K562 (cell line): Measurements from ENCODE around the gene ULK1. TPM values are rescaled to one million over a fixed set of nuclear protein-coding genes. Genes with fewer than 3 reads are reported as not detected.

Source experiments
- CBX3 ChIP-seq, 2 experiments: IDR thresholded peaks; 1 replicate in 1 of 2; 2 replicates in 1 of 2; pipeline ENCODE4 v1.6.1; 2012; ENCODE audit warnings: inconsistent platforms in 2 of 2, low read length in 2 of 2, borderline replicate concordance in 1 of 2, control low read depth in 1 of 2
- FIP1L1 ChIP-seq: fragments of 200-400 bp; formaldehyde crosslinking; IDR thresholded peaks from 2 replicates; pipeline ENCODE4 v1.6.1; 2018; ENCODE audit warnings: mild to moderate bottlenecking, low read depth, low read length; ENCODE audit not compliant: poor library complexity, severe bottlenecking
- MYC ChIP-seq, 2 experiments: fragments of 250-450 bp in 1 of 2; sonication (Bioruptor Pico) in 1 of 2; IDR thresholded peaks; 2 replicates each; pipeline versions ENCODE4 v1.5.1 to v1.6.1; 2012 to 2021; ENCODE audit warnings: low read depth in 2 of 2, borderline replicate concordance in 1 of 2, improper control_type of control experiment in 1 of 2, low read length in 1 of 2, mild to moderate bottlenecking in 1 of 2, moderate library complexity in 1 of 2
- NR2C2 ChIP-seq, 2 experiments: fragments of 200-800 bp in 1 of 2; sonication (Bioruptor generic) in 1 of 2; sonication (generic) in 1 of 2; formaldehyde crosslinking in 1 of 2; IDR thresholded peaks; 2 replicates each; pipeline versions ENCODE4 v1.6.1 to v1.8.0; 2016 to 2022; ENCODE audit warnings: mild to moderate bottlenecking in 1 of 2, missing compliant biosample characterization in 1 of 2, missing genetic modification characterization in 1 of 2, missing genetic modification reagents in 1 of 2
- TAL1 ChIP-seq: fragments of 450-650 bp; IDR thresholded peaks from 2 replicates; pipeline ENCODE4 v1.6.1; 2016; ENCODE audit warnings: mild to moderate bottlenecking
- TEAD1 ChIP-seq, 2 experiments: fragments of 450-650 bp in 1 of 2; sonication (generic) in 1 of 2; formaldehyde crosslinking; IDR thresholded peaks; 2 replicates each; pipeline versions ENCODE4 v1.4.0 to v1.8.0; 2020 to 2022; ENCODE audit warnings: mild to moderate bottlenecking in 2 of 2, missing genetic modification reagents in 1 of 2
- XRCC5 ChIP-seq: fragments of 200-400 bp; formaldehyde crosslinking; IDR thresholded peaks from 2 replicates; pipeline ENCODE4 v1.6.1; 2017; ENCODE audit warnings: low read depth, mild to moderate bottlenecking, low read length
- ZNF347 ChIP-seq: fragments of 450-650 bp; formaldehyde crosslinking; IDR thresholded peaks from 2 replicates; pipeline ENCODE4 v1.4.0; 2020; ENCODE audit warnings: low read depth, mild to moderate bottlenecking, moderate library complexity
- ZNF764 ChIP-seq: fragments of 250-450 bp; sonication (Bioruptor Pico); IDR thresholded peaks from 2 replicates; pipeline ENCODE4 v1.4.0; 2020; ENCODE audit warnings: low read depth, mild to moderate bottlenecking, moderate library complexity
- polyA plus RNA-seq, 8 experiments: library from polyadenylated mRNA; depleted of rRNA in 4 of 8; stranded (reverse) in 5 of 8; unstranded in 3 of 8; fragments of >200 nt; fragmentation: Nextera tagmentation in 2 of 8; fragmentation: Illumina TruSeq in 1 of 8; extraction: Ambion mirVana in 2 of 8; extraction: Trizol in 1 of 8; gene quantifications; 2 replicates each; pipeline versions ENCODE4 v1.2.1 to v1.2.3, GENCODE V29; 2011 to 2014; ENCODE audit warnings: inconsistent platforms in 1 of 8, missing spikeins in 1 of 8
- total RNA-seq, 7 experiments: library from RNA; depleted of rRNA in 6 of 7; stranded (reverse); fragments of >200 nt in 6 of 7; fragmentation: Illumina TruSeq in 2 of 7; extraction: Trizol in 2 of 7; gene quantifications; 2 replicates each; pipeline versions ENCODE4 v1.2.1 to v1.2.3, GENCODE V29; 2011 to 2021; ENCODE audit warnings: low replicate concordance in 1 of 7
- TF ChIP-seq, protein P1 (sequence below): fragments of 450-650 bp; formaldehyde crosslinking; IDR thresholded peaks from 2 replicates; pipeline ENCODE4 v1.4.0; 2022; ENCODE audit warnings: mild to moderate bottlenecking, moderate library complexity
- TF ChIP-seq, protein P2 (sequence below), 2 experiments: IDR thresholded peaks; 2 replicates each; pipeline ENCODE4 v1.6.1; 2011; ENCODE audit warnings: borderline replicate concordance in 1 of 2, control low read depth in 1 of 2, low read depth in 1 of 2, low read length in 1 of 2, mild to moderate bottlenecking in 1 of 2, mixed read lengths in 1 of 2, moderate library complexity in 1 of 2; ENCODE audit not compliant: insufficient read depth in 1 of 2, insufficient read length in 1 of 2, poor library complexity in 1 of 2, severe bottlenecking in 1 of 2; ENCODE audit errors: extremely low read depth in 1 of 2
- TF ChIP-seq, protein P3 (sequence below): fragments of 450-650 bp; formaldehyde crosslinking; IDR thresholded peaks from 2 replicates; pipeline ENCODE4 v1.4.0; 2020; ENCODE audit warnings: mild to moderate bottlenecking
- TF ChIP-seq, protein P4 (sequence below): fragments of 250-450 bp; sonication (Bioruptor Pico); IDR thresholded peaks from 2 replicates; pipeline ENCODE4 v1.5.0; 2020; ENCODE audit warnings: mild to moderate bottlenecking, borderline replicate concordance

The ULK1 gene
- total and polyA plus RNA-seq, 9 of the 15 experiments (the other 6 are each of a cell fraction or from before 2014, with no cell fraction given), result 0.15 to 29.4 (median 2.5) TPM

DNA sequence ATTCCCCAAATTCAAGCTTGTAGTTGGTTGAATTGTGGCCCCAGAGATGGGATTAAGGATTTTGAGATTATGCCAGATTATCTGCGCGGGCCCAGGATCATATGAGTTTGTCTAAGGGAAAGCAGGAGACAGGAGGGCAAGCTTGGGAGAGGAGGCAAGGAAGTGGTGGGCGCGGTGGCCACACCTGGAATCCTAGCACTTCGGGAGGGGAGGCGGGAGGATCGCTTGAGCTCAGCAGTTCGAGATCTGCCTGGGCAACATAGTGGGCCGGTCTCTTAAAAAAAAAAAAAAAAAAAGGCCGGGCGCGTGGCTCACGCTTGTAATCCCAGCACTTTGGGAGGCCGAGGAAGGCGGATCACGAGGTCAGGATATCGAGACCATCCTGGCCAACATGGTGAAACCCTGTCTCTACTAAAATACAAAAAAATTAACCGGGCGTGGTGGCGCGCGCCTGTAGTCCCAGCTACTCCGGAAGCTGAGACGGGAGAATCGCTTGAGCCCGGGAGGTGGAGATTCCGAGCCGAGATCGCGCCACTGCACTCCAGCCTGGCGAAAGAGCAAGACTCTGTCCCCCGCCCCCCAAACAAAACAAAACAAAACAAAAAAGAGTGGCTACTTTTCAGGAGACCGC, 33.8 kb downstream of the ULK1 start (continued):
- TF ChIP-seq ZNF347 (CRISPR knock-in tag) (no peak), FIP1L1 (no peak), MYC (IDR thresholded peaks at IDR 0.05; ENCODE audit: low read depth, low read length) (peak; percentile 12; the same call in 1 of the 2 replicates), MYC (CRISPR knock-in tag; IDR thresholded peaks at IDR 0.05; ENCODE audit: borderline replicate concordance, low read depth) (no peak), ZNF764 (CRISPR knock-in tag) (no peak), TAL1 (no peak), NR2C2 (CRISPR knock-in tag; IDR thresholded peaks at IDR 0.05) (no peak), NR2C2 (tag; IDR thresholded peaks at IDR 0.05) (no peak), CBX3 (IDR thresholded peaks at IDR 0.05; ENCODE audit: borderline replicate concordance in 1 of 2, low read length in 2 of 2) (no peak), TEAD1 (CRISPR knock-in tag; IDR thresholded peaks at IDR 0.05) (no peak), XRCC5 (no peak)
- TF ChIP-seq, protein P1, sequence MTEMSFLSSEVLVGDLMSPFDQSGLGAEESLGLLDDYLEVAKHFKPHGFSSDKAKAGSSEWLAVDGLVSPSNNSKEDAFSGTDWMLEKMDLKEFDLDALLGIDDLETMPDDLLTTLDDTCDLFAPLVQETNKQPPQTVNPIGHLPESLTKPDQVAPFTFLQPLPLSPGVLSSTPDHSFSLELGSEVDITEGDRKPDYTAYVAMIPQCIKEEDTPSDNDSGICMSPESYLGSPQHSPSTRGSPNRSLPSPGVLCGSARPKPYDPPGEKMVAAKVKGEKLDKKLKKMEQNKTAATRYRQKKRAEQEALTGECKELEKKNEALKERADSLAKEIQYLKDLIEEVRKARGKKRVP (CRISPR knock-in tag), result no peak
- TF ChIP-seq, protein P2, sequence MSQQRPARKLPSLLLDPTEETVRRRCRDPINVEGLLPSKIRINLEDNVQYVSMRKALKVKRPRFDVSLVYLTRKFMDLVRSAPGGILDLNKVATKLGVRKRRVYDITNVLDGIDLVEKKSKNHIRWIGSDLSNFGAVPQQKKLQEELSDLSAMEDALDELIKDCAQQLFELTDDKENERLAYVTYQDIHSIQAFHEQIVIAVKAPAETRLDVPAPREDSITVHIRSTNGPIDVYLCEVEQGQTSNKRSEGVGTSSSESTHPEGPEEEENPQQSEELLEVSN (IDR thresholded peaks at IDR 0.05; ENCODE audit: borderline replicate concordance in 1 of 2, extremely low read depth in 1 of 2, insufficient read depth in 1 of 2, insufficient read length in 1 of 2, low read depth in 1 of 2, low read length in 1 of 2, poor library complexity in 1 of 2, severe bottlenecking in 1 of 2), result no peak
- TF ChIP-seq, protein P3, sequence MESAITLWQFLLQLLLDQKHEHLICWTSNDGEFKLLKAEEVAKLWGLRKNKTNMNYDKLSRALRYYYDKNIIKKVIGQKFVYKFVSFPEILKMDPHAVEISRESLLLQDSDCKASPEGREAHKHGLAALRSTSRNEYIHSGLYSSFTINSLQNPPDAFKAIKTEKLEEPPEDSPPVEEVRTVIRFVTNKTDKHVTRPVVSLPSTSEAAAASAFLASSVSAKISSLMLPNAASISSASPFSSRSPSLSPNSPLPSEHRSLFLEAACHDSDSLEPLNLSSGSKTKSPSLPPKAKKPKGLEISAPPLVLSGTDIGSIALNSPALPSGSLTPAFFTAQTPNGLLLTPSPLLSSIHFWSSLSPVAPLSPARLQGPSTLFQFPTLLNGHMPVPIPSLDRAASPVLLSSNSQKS (CRISPR knock-in tag), result no peak
- TF ChIP-seq, protein P4, sequence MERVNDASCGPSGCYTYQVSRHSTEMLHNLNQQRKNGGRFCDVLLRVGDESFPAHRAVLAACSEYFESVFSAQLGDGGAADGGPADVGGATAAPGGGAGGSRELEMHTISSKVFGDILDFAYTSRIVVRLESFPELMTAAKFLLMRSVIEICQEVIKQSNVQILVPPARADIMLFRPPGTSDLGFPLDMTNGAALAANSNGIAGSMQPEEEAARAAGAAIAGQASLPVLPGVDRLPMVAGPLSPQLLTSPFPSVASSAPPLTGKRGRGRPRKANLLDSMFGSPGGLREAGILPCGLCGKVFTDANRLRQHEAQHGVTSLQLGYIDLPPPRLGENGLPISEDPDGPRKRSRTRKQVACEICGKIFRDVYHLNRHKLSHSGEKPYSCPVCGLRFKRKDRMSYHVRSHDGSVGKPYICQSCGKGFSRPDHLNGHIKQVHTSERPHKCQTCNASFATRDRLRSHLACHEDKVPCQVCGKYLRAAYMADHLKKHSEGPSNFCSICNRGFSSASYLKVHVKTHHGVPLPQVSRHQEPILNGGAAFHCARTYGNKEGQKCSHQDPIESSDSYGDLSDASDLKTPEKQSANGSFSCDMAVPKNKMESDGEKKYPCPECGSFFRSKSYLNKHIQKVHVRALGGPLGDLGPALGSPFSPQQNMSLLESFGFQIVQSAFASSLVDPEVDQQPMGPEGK (CRISPR knock-in tag), result no peak
